NCI-H2029 (cell line): ENCODE results near the gene GLIS2.
A peak's percentile ranks its signal among the peaks of the same experiment; 100 is the strongest.
"Not testable (repeated sequence)": the region's sequence is repeated elsewhere in the genome, so short reads cannot be mapped to it uniquely, and the experiment has no call there.

Source experiments
- DNase-seq: peaks from one replicate; lab custom pipeline; 2025; lab: John Stamatoyannopoulos, UW

Gene GLIS2

GRCh38 chr16:4320571-4321137, 4.8 kb downstream of the GLIS2 start:
- DNase-seq = no peak

- DNase-seq = no peak
Measured at GRCh38 chr16:4321286-4322120, 5.6 kb downstream of the GLIS2 start.

- no peak for DNase-seq
Measured at GRCh38 chr16:4322121-4323052, 6.5 kb downstream of the GLIS2 start.

- no peak for DNase-seq
Measured at GRCh38 chr16:4323071-4323844, 7.4 kb downstream of the GLIS2 start.

- no peak for DNase-seq
Measured at GRCh38 chr16:4323845-4324488, 8.1 kb downstream of the GLIS2 start.

- DNase-seq = no peak
Measured at GRCh38 chr16:4324492-4325252, 8.8 kb downstream of the GLIS2 start.

GRCh38 chr16:4325253-4325758, 9.4 kb downstream of the GLIS2 start:
- no peak for DNase-seq

GRCh38 chr16:4327386-4328045, 11.6 kb downstream of the GLIS2 start:
- no peak for DNase-seq

GRCh38 chr16:4328046-4328781, 12.3 kb downstream of the GLIS2 start:
- peak; percentile 53 for DNase-seq

- no peak for DNase-seq
Measured at GRCh38 chr16:4328782-4329775, 13.2 kb downstream of the GLIS2 start.

GRCh38 chr16:4330277-4330874, 14.5 kb downstream of the GLIS2 start:
- no peak for DNase-seq

- DNase-seq = no peak
Measured at GRCh38 chr16:4332083-4332482, 16.2 kb downstream of the GLIS2 start.

GRCh38 chr16:4332623-4333307, 16.9 kb downstream of the GLIS2 start:
- no peak for DNase-seq

- DNase-seq = no peak
Measured at GRCh38 chr16:4333308-4333638, 17.4 kb downstream of the GLIS2 start.

GRCh38 chr16:4333714-4334113, 17.8 kb downstream of the GLIS2 start:
- not testable (repeated sequence) for DNase-seq

GRCh38 chr16:4334724-4335495, 19.0 kb downstream of the GLIS2 start:
- no peak for DNase-seq
